ENCODE data around the gene STEEP1.

Gene STEEP1

GRCh38 chrX:119488749-119489148 lies 76.5 kb downstream of the STEEP1 start:
- no peak for DNase-seq (ENCODE audit: low read depth)

Data from GM04503 (cell line).